Tibial artery (tissue), 4 donors: ENCODE data around the gene MCAM.

ENCODE experiments used
- DNase-seq, 2 donors: peaks; one replicate each; pipeline ENCODE4 v3.0.0-alpha.2; 2019
- H3K27ac ChIP-seq, 2 donors: fragments of 200-600 bp; sonication (generic) in 1 of 2; 1 replicate in 1 of 2; 2 replicates in 1 of 2; pipeline ENCODE4 v1.5.1; 2018 to 2019; ENCODE audit warnings: mild to moderate bottlenecking in 1 of 2
- H3K27me3 ChIP-seq, 2 donors: fragments of 200-600 bp; sonication (generic) in 1 of 2; one replicate each; pipeline versions ENCODE4 v1.5.1 to v1.6.0; 2016 to 2019
- H3K36me3 ChIP-seq, 3 donors: fragments of 200-600 bp; sonication (generic) in 2 of 3; one replicate each; pipeline ENCODE4 v1.5.1; 2016 to 2019; ENCODE audit warnings: mild to moderate bottlenecking in 2 of 3
- H3K4me1 ChIP-seq, 4 donors: fragments of 200-600 bp; sonication (generic) in 2 of 4; 1 replicate in 3 of 4; 2 replicates in 1 of 4; pipeline ENCODE4 v1.5.1; 2016 to 2019
- H3K4me3 ChIP-seq, 2 donors: fragments of 200-600 bp; sonication (generic) in 1 of 2; 1 replicate in 1 of 2; 2 replicates in 1 of 2; pipeline ENCODE4 v1.5.1; 2018 to 2019; ENCODE audit warnings: mild to moderate bottlenecking in 2 of 2
- H3K9me3 ChIP-seq, 3 donors: fragments of 200-600 bp; sonication (generic) in 1 of 3; one replicate each; pipeline ENCODE4 v1.5.1; 2016 to 2019
- CTCF ChIP-seq, 2 experiments: fragments of 200-600 bp in 1 of 2; fragments of 450-650 bp in 1 of 2; IDR thresholded peaks; one replicate each; pipeline ENCODE4 v1.5.1; 2017 to 2019; ENCODE audit warnings: antibody characterized with exemption in 2 of 2, mild to moderate bottlenecking in 1 of 2, moderate library complexity in 1 of 2
- intact Hi-C: fragments of 100-400 bp; cut with DNase I; formaldehyde crosslinking; loops from one replicate; pipeline ENCODE4 v1.15.0; 2023; ENCODE audit warnings: low total_unique reads

The MCAM gene

GRCh38 chr11:119290894-119291497 is 25.9 kb downstream of the MCAM start:
- TF ChIP-seq CTCF (IDR thresholded peaks at IDR 0.05), result no peak
- intact Hi-C loops, result no loop called here
- H3K4me1 ChIP-seq, result no peaks in the 10 kb centered on the region
- peaks cover 23 to 59% (median 45%) of the 10 kb centered on the region in 3 donors for H3K36me3 ChIP-seq
- no peak for DNase-seq
- no peaks in the 10 kb centered on the region for H3K27me3 ChIP-seq
- no peak overlapping the region for H3K27ac ChIP-seq
- peaks cover 0 to 7% (median 0%) of the 10 kb centered on the region in 3 donors for H3K9me3 ChIP-seq
- no peak overlapping the region for H3K4me3 ChIP-seq

GRCh38 chr11:119288219-119288618 is 28.7 kb downstream of the MCAM start:
- Histone ChIP-seq H3K4me1 (peaks cover 0 to 7% (median under 1%) of the 10 kb centered on the region in 4 donors), H3K27ac (no peak overlapping the region), H3K36me3 (peaks cover 30 to 69% (median 57%) of the 10 kb centered on the region in 3 donors), H3K27me3 (no peaks in the 10 kb centered on the region), H3K9me3 (peaks cover 0 to 7% (median 0%) of the 10 kb centered on the region in 3 donors), H3K4me3 (no peak overlapping the region)
- TF ChIP-seq CTCF (IDR thresholded peaks at IDR 0.05), result no peak
- no peak for DNase-seq
- intact Hi-C loops, result loop anchor here (10.0 kb wide), 1 partner anchor 83 kb away; the partner anchor contains the start of gene CBL

- TF ChIP-seq CTCF (IDR thresholded peaks at IDR 0.05), result no peak
- DNase-seq, result no peak
- H3K4me1 ChIP-seq, result peaks cover 0 to 7% (median under 1%) of the 10 kb centered on the region in 4 donors
- peaks cover 21 to 56% (median 47%) of the 10 kb centered on the region in 3 donors for H3K36me3 ChIP-seq
- no peaks in the 10 kb centered on the region for H3K27me3 ChIP-seq
- no peaks in the 10 kb centered on the region for H3K9me3 ChIP-seq
- H3K27ac ChIP-seq, result no peak overlapping the region
- no peak overlapping the region for H3K4me3 ChIP-seq
- intact Hi-C loops, result loop anchor here (10.0 kb wide), 1 partner anchor 81 kb away; the partner anchor contains the start of gene CBL
Measured at GRCh38 chr11:119285431-119285830, 31.5 kb downstream of the MCAM start.

GRCh38 chr11:119284344-119285157 is 32.4 kb downstream of the MCAM start:
- Histone ChIP-seq H3K9me3 (no peaks in the 10 kb centered on the region), H3K27ac (no peak overlapping the region), H3K36me3 (peaks cover 23 to 53% (median 40%) of the 10 kb centered on the region in 3 donors), H3K4me3 (no peak overlapping the region), H3K4me1 (peaks cover 0 to 7% (median under 1%) of the 10 kb centered on the region in 4 donors), H3K27me3 (no peaks in the 10 kb centered on the region)
- intact Hi-C loops, result loop anchor here (10.0 kb wide), 1 partner anchor 80 kb away; the partner anchor contains the start of gene CBL
- peak; percentile 42 to 43 for TF ChIP-seq CTCF (IDR thresholded peaks at IDR 0.05)
- DNase-seq, result no peak

GRCh38 chr11:119282495-119282894 is 34.4 kb downstream of the MCAM start:
- H3K27ac ChIP-seq, result no peak overlapping the region
- DNase-seq, result no peak

More at GRCh38 chr11:119282495-119282894, 34.4 kb downstream of the MCAM start:
- peaks cover 0 to 7% (median under 1%) of the 10 kb centered on the region in 4 donors for H3K4me1 ChIP-seq
- no peaks in the 10 kb centered on the region for H3K27me3 ChIP-seq
- no peak overlapping the region for H3K4me3 ChIP-seq
- H3K36me3 ChIP-seq, result peaks cover 43 to 57% (median 43%) of the 10 kb centered on the region in 3 donors
- intact Hi-C loops, result loop anchor here (10.0 kb wide), 1 partner anchor 78 kb away; the partner anchor contains the start of gene CBL
- H3K9me3 ChIP-seq, result no peaks in the 10 kb centered on the region
- TF ChIP-seq CTCF (IDR thresholded peaks at IDR 0.05), result no peak
